Measurements from ENCODE around the gene PARD3.

The PARD3 gene

GRCh38 chr10:34444223-34445183 is 370.6 kb downstream of the PARD3 start:
- TF ChIP-seq, protein P1, sequence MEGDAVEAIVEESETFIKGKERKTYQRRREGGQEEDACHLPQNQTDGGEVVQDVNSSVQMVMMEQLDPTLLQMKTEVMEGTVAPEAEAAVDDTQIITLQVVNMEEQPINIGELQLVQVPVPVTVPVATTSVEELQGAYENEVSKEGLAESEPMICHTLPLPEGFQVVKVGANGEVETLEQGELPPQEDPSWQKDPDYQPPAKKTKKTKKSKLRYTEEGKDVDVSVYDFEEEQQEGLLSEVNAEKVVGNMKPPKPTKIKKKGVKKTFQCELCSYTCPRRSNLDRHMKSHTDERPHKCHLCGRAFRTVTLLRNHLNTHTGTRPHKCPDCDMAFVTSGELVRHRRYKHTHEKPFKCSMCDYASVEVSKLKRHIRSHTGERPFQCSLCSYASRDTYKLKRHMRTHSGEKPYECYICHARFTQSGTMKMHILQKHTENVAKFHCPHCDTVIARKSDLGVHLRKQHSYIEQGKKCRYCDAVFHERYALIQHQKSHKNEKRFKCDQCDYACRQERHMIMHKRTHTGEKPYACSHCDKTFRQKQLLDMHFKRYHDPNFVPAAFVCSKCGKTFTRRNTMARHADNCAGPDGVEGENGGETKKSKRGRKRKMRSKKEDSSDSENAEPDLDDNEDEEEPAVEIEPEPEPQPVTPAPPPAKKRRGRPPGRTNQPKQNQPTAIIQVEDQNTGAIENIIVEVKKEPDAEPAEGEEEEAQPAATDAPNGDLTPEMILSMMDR (IDR thresholded peaks at IDR 0.05) = no peak

GRCh38 chr10:34438741-34439140 is 376.4 kb downstream of the PARD3 start:
- TF ChIP-seq, protein P1 (IDR thresholded peaks at IDR 0.05) = no peak

- TF ChIP-seq, protein P1 (IDR thresholded peaks at IDR 0.05) = no peak
Observed at GRCh38 chr10:34437906-34438305, 377.2 kb downstream of the PARD3 start.

DNA sequence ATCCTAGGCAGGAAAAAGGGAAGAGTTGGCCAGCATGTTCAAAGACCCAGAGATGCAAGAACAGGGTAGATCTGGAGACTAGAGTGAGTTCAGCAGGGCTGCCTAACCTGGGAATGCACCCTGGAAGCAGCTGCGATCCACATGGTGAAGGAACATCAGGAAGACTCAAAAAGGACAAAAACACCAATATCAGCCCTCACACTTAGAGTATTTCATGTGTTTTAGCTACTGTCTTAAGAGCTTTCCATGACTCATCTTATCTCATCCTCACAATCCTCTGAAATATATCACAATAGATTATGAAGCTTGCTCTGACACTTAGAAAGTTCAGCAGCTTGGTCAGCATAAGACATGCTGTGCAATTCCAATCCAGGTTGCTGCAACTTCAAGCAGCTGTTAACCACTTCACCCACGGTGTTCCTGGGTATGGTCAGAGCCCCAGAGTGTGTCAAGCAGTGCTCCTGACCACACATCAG is 380.9 kb downstream of the PARD3 start:
- TF ChIP-seq, protein P1 (IDR thresholded peaks at IDR 0.05) = no peak

DNA sequence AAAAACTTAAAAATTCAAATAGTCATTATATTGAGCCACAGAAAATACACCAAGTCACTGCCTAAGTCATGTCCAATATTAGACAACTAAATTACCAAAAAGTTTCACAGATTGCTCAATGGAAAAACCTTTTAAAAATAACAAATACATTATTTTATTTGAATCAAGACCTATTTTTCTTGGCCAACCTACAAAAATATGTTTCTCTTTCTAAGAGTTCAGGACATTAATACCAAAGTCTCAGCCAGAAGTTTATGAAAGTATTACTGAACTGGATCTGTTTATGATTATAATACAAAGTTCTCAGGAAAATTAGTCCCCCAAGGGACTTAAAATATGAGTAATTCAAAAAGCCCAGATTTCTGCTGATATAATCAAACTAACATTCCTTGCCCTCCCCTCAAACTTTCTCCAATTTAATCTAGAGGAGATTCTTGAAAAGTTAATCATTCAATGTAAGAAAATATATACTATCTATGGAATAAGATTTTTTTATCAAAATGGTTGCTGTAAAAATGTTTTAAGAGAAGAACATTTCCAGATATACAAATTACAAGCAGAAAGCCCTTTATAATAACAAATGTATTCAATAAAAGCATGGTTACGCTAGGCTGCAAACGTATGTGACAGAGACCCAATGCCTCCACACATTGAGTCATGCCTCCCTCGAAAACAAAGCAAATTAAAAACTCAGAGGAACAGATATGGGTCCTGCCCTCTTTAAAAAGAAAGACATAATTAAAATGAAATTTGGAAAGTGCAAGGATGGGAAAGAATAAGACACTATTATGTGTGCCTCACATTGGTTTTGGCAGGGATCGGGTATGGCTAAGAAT is 381.6 kb downstream of the PARD3 start:
- TF ChIP-seq, protein P1 (IDR thresholded peaks at IDR 0.05) = no peak

DNA sequence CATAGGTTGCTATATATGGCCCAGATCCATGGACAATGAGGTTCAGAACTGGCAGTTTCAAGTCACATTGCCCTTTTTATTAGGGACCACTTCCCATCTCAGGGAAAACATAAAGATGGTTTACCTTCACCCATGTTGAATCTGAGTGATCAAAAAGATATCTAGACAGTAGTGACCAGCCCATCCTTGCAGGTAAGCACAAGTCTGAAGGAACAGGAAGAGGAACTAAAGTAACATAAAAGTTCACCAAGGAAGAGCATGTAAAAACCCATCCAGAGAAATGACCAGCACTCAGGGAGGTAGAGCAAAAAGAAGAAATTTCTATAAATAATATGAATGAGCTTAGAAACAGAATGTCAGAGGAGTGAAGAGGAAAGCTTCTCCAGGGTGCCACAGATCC is 382.5 kb downstream of the PARD3 start:
- TF ChIP-seq, protein P1 (IDR thresholded peaks at IDR 0.05) = no peak

- TF ChIP-seq, protein P1 (IDR thresholded peaks at IDR 0.05) = no peak
Observed at GRCh38 chr10:34430685-34431084, 384.4 kb downstream of the PARD3 start.

Measured in LNCAP (cell line).